IPS DF 6.9 (cell line): ENCODE results near the gene ZPLD1.

Experiments
- DNase-seq: peaks from one replicate; pipeline ENCODE4 v3.0.0-alpha.2; 2013; ENCODE audit warnings: low read depth, low spot score
- H3K27ac ChIP-seq: one replicate; pipeline ENCODE4 v1.5.1; 2013; ENCODE audit warnings: low read length, control low read depth
- H3K27me3 ChIP-seq: 2 replicates; pipeline ENCODE4 v1.6.1; 2013; ENCODE audit warnings: mild to moderate bottlenecking, low read length; ENCODE audit not compliant: control insufficient read depth, insufficient read depth
- H3K36me3 ChIP-seq: 2 replicates; pipeline ENCODE4 v1.6.1; 2013; ENCODE audit warnings: low read length; ENCODE audit not compliant: control insufficient read depth, insufficient read depth
- H3K4me1 ChIP-seq: 2 replicates; pipeline ENCODE4 v1.6.1; 2013; ENCODE audit warnings: low read length; ENCODE audit not compliant: control insufficient read depth, insufficient read depth
- H3K4me3 ChIP-seq: 2 replicates; pipeline ENCODE4 v1.5.1; 2013; ENCODE audit warnings: mild to moderate bottlenecking, low read length
- H3K9me3 ChIP-seq: 2 replicates; pipeline ENCODE4 v1.6.1; 2013; ENCODE audit warnings: low read length, inconsistent platforms; ENCODE audit not compliant: control insufficient read depth, insufficient read depth
- WGBS: extraction: QIAGEN DNeasy Blood & Tissue Kit; methylation state at CpG from one replicate; pipeline ENCODE4 v1.1.7; 2013; ENCODE audit warnings: mixed read lengths, missing lambda C conversion rate; ENCODE audit not compliant: insufficient read length, insufficient coverage; 5-methylcytosine and 5-hydroxymethylcytosine counted together

Gene ZPLD1

GRCh38 chr3:102512734-102513504, 78.1 kb downstream of the ZPLD1 start:
- DNase-seq: no peak
- Histone ChIP-seq H3K4me1 (no peaks in the 10 kb centered on the region), H3K9me3 (no peaks in the 10 kb centered on the region), H3K36me3 (no peaks in the 10 kb centered on the region), H3K27ac (no peak overlapping the region), H3K27me3 (no peaks in the 10 kb centered on the region), H3K4me3 (no peak overlapping the region)
- no CpG with 5 or more reads among the region's 5 CpGs for WGBS

- no CpG with 5 or more reads among the region's 1 CpG for WGBS
- H3K27me3 ChIP-seq: no peaks in the 10 kb centered on the region
- H3K36me3 ChIP-seq: no peaks in the 10 kb centered on the region
- no peak overlapping the region for H3K4me3 ChIP-seq
- no peaks in the 10 kb centered on the region for H3K4me1 ChIP-seq
- H3K27ac ChIP-seq: no peak overlapping the region
- H3K9me3 ChIP-seq: no peaks in the 10 kb centered on the region
- DNase-seq: no peak
These were observed 79.4 kb downstream of the ZPLD1 start for GRCh38 chr3:102514241-102514640.

DNA sequence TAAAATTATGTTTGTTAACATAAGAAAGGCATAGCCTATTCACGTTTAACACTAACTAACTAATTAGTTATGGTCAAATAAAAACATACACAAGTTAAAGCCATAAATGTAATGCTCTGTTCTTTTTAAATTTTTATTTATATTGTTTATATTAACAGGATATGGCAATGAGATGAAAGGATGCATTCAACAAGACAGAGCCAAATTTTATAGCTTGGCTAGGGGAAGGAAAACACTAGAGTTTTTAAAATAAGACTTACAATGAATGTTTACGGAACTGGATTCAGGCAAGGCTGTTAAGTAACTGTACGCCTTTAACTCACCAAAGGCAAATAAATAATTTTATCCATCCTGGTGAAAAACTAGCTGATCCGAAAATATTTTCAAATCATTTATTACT, 86.4 kb downstream of the ZPLD1 start:
- no peaks in the 10 kb centered on the region for H3K36me3 ChIP-seq
- no peak overlapping the region for H3K4me3 ChIP-seq
- no CpG with 5 or more reads among the region's 4 CpGs for WGBS
- no peaks in the 10 kb centered on the region for H3K4me1 ChIP-seq
- H3K27ac ChIP-seq: no peak overlapping the region
- DNase-seq: no peak
- no peaks in the 10 kb centered on the region for H3K9me3 ChIP-seq
- H3K27me3 ChIP-seq: no peaks in the 10 kb centered on the region

GRCh38 chr3:102525624-102526023, 90.8 kb downstream of the ZPLD1 start:
- Histone ChIP-seq H3K27me3 (no peaks in the 10 kb centered on the region), H3K36me3 (no peaks in the 10 kb centered on the region), H3K9me3 (no peaks in the 10 kb centered on the region), H3K27ac (no peak overlapping the region), H3K4me1 (no peaks in the 10 kb centered on the region), H3K4me3 (no peak overlapping the region)
- no peak for DNase-seq

- no CpG with 5 or more reads among the region's 3 CpGs for WGBS
These were observed 92.0 kb downstream of the ZPLD1 start for GRCh38 chr3:102526865-102527264.

GRCh38 chr3:102528727-102529126, 93.9 kb downstream of the ZPLD1 start:
- Histone ChIP-seq H3K27ac (no peak overlapping the region), H3K4me1 (no peaks in the 10 kb centered on the region), H3K36me3 (no peaks in the 10 kb centered on the region), H3K27me3 (no peaks in the 10 kb centered on the region), H3K4me3 (no peak overlapping the region), H3K9me3 (no peaks in the 10 kb centered on the region)
- no peak for DNase-seq

More at GRCh38 chr3:102526865-102527264, 92.0 kb downstream of the ZPLD1 start:
- no peak for DNase-seq
- Histone ChIP-seq H3K27ac (no peak overlapping the region), H3K36me3 (no peaks in the 10 kb centered on the region), H3K27me3 (no peaks in the 10 kb centered on the region), H3K9me3 (no peaks in the 10 kb centered on the region), H3K4me3 (no peak overlapping the region), H3K4me1 (no peaks in the 10 kb centered on the region)
